Panc1 (cell line): ENCODE results near the gene SMURF1.

Experiments
- CTCF ChIP-seq: fragments of 450-650 bp; IDR thresholded peaks from 2 replicates; pipeline ENCODE4 v1.5.1; 2017; ENCODE audit warnings: mild to moderate bottlenecking
- POLR2AphosphoS5 ChIP-seq: IDR thresholded peaks from 2 replicates; pipeline ENCODE4 v1.6.1; 2012; ENCODE audit warnings: mild to moderate bottlenecking, low read depth, low read length, moderate library complexity
- REST ChIP-seq, 2 experiments: IDR thresholded peaks; 2 replicates each; pipeline ENCODE4 v1.6.1; 2011 to 2012; ENCODE audit warnings: low read depth in 2 of 2, control low read depth in 1 of 2, low read length in 1 of 2, mild to moderate bottlenecking in 1 of 2, moderate library complexity in 1 of 2; ENCODE audit not compliant: insufficient read depth in 1 of 2
- SIN3A ChIP-seq: IDR thresholded peaks from 2 replicates; pipeline ENCODE4 v1.6.1; 2012; ENCODE audit warnings: low read depth, mild to moderate bottlenecking, low read length, moderate library complexity, borderline replicate concordance; ENCODE audit not compliant: insufficient read depth
- TCF7L2 ChIP-seq: IDR thresholded peaks from 2 replicates; pipeline ENCODE4 v1.6.1; 2011; ENCODE audit warnings: mild to moderate bottlenecking, low read depth, low read length, inconsistent platforms

GRCh38 chr7:99034932-99035722, 108.8 kb downstream of the SMURF1 start:
- TF ChIP-seq CTCF: no peak
- TF ChIP-seq SIN3A: no peak
- no peak for TF ChIP-seq POLR2AphosphoS5
- TF ChIP-seq REST (IDR thresholded peaks at IDR 0.05; ENCODE audit: insufficient read depth in 1 of 2, low read depth in 2 of 2, low read length in 1 of 2): no peak
- TF ChIP-seq TCF7L2: no peak
